PC-9 (cell line): Measurements from ENCODE around the gene HEATR9.

Experiments
- CTCF ChIP-seq: fragments of 200-600 bp; sonication (generic); conservative IDR thresholded peaks from 2 replicates; pipeline ENCODE4 v1.6.1; 2017; ENCODE audit warnings: mixed run types, antibody characterized with exemption, mild to moderate bottlenecking, moderate library complexity
- EZH2 ChIP-seq: fragments of 200-600 bp; sonication (generic); IDR thresholded peaks from 2 replicates; pipeline ENCODE4 v1.8.0; 2017; ENCODE audit warnings: antibody characterized with exemption, low read depth

- TF ChIP-seq CTCF (no peak), EZH2 (no peak)
Measured at GRCh38 chr17:35856603-35857002, 12.1 kb downstream of the HEATR9 start.
